Measurements from ENCODE around the gene AGXT.
A peak's percentile ranks its signal among the peaks of the same experiment; 100 is the strongest.
"Not testable (repeated sequence)": the region's sequence is repeated elsewhere in the genome, so short reads cannot be mapped to it uniquely, and the experiment has no call there.

Gene AGXT

DNA sequence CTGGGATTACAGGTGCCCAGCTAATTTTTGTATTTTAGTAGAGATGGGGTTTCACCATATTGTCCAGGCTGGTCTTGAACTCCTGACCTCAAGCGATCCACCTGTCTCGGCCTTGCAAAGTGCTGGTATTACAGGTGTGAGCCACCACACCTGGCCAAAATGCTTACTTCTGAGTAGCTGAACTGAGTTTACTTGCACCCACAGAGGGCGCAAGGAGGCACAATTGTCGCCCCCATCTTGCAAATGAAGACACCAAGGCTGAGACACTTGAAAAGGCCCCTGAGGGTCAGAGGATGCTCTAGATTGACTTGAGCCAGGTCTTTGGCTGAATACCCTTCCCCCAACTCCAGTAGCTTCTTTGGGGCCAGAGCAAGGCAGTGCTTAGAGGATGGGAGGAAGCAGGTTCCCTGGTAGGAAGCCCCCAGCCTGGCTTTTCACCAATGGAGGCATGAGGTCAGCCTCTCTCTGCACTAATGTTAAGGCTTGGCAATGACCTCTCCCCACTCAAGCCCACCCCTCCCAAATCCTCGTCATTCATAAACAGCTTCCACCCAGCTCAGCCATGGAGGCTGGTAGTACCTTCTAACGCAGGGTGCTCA lies 34.1 kb upstream of the AGXT start:
- H3K4me3 ChIP-seq (ENCODE audit: low read depth, low read length) = no peak overlapping the region
- TF ChIP-seq, protein P1, sequence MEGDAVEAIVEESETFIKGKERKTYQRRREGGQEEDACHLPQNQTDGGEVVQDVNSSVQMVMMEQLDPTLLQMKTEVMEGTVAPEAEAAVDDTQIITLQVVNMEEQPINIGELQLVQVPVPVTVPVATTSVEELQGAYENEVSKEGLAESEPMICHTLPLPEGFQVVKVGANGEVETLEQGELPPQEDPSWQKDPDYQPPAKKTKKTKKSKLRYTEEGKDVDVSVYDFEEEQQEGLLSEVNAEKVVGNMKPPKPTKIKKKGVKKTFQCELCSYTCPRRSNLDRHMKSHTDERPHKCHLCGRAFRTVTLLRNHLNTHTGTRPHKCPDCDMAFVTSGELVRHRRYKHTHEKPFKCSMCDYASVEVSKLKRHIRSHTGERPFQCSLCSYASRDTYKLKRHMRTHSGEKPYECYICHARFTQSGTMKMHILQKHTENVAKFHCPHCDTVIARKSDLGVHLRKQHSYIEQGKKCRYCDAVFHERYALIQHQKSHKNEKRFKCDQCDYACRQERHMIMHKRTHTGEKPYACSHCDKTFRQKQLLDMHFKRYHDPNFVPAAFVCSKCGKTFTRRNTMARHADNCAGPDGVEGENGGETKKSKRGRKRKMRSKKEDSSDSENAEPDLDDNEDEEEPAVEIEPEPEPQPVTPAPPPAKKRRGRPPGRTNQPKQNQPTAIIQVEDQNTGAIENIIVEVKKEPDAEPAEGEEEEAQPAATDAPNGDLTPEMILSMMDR (IDR thresholded peaks at IDR 0.05; ENCODE audit: low read depth, low read length) = no peak

DNA sequence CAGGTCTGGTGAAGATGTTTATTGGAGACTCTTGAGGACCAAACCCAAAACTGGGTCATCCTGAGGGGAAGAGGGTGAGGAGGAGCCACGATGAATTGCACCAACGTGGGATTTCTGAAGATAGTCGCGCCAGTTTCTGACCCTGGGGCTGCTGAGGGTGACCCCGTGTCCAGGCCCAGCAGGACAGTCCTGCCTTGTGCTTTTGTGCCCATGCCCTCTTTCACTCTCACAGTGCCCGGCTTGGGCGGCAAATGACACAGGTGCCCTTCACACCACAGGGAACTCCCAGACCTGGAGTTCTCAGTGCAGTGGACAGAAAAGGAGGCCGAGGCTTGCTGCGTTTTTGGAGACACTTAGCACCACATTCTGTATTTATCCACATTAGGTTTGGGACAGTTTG lies 33.1 kb upstream of the AGXT start:
- TF ChIP-seq, protein P1 (IDR thresholded peaks at IDR 0.05; ENCODE audit: low read depth, low read length) = no peak
- no peak overlapping the region for H3K4me3 ChIP-seq (ENCODE audit: low read depth, low read length)

DNA sequence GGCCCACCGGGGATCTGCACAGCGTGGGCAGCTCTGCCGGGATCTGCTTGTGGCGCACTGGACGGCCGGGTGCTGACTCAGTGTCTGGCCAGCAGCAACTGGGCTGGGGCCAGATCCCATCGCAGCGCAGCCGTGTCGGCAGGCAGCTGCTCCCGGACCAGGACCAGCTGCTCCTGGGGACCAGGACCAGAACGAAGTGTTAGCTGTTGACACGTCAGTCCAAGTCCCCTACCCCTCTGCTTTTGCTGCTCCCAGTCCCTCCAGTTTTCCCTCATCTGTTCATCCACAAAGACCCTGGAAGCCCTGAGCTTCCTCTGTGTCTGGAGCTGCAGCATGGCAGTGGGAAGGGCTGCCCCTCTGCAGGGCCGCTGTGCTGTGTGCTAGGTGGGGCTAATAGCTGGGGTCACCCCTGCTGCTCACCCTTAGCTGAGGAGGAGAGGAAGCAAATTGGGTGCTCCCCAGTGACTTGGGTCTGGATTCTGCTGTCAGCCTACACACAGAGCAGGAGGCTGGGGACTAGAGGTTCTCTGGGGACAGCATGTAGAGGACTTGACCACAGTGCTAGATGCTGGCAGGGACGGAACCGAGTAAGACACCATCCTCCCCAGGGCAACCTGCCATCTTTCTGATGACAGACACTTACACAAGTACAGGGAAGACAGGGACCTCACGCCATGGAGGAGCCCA lies 31.7 kb upstream of the AGXT start:
- no peak overlapping the region for H3K4me3 ChIP-seq (ENCODE audit: low read depth, low read length)
- TF ChIP-seq, protein P1 (IDR thresholded peaks at IDR 0.05; ENCODE audit: low read depth, low read length) = no peak

DNA sequence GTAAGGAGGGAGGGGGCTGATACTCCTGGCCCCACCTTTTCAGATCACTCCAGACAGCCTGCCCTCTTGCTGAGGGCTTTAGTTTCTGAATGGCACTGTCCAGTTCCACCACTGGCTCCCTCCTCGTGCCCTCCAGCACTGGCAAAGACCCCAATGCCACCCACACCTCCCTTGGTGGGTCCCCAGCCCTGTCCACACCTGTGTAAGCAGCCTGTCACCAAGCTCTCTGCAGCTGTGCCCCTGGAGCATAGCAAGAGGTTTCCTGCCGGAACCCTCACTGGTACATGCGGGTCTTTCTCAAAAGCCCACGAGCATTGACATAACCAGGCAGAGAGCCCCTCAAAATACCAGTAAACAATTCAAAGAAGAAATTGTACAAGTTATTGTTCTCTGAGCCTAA lies 31.0 kb upstream of the AGXT start:
- no peak overlapping the region for H3K4me3 ChIP-seq (ENCODE audit: low read depth, low read length)
- TF ChIP-seq, protein P1 (IDR thresholded peaks at IDR 0.05; ENCODE audit: low read depth, low read length) = no peak

DNA sequence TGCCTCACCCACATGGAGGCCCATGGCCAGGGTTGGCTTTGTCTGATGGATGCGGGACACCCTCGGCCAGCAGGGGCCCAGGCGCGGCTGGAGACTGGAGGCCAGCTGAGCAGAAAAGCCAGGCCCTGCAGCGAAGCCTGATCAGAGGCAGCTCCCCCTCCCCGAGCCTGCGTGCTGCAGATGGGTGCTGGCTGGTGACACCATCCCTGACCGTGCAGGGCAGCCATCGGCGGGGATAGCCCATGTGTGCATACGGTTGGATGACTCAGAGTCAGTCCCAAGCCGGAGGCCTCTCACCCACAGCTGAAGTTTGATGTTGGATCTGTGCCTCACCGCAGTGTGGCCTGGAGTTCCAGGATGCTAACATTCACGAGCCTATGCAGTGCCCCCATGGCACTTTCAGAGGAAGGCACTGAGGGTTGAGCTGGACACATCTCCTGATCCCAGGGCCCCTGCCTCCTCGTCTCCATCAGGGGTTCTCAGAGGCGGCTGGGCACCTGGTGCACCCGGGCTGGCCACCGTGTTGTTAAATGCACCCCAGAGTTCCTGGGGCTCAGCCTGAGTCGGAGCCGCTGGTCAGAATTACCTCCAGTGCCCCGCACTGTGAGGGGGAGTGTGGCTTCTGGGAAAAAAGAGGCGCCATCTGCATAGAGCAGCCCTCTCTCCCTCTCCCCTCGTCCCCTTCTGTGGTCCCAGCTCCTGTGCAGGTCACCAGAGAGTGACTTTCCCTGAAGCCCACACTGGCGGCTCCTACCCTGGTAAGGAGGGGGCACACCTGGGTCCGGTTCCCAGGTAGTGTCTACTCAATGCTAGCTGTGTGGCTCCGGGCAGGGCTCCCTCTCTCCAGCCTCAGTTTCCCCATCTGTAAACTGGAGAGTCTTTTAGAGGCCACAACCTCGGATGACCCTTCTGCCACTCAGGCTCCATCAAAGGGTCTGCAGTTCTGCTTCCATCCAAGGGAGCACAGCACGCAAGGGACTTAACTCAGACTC lies 29.2 kb upstream of the AGXT start:
- TF ChIP-seq, protein P1 (IDR thresholded peaks at IDR 0.05; ENCODE audit: low read depth, low read length) = no peak
- no peak overlapping the region for H3K4me3 ChIP-seq (ENCODE audit: low read depth, low read length)

DNA sequence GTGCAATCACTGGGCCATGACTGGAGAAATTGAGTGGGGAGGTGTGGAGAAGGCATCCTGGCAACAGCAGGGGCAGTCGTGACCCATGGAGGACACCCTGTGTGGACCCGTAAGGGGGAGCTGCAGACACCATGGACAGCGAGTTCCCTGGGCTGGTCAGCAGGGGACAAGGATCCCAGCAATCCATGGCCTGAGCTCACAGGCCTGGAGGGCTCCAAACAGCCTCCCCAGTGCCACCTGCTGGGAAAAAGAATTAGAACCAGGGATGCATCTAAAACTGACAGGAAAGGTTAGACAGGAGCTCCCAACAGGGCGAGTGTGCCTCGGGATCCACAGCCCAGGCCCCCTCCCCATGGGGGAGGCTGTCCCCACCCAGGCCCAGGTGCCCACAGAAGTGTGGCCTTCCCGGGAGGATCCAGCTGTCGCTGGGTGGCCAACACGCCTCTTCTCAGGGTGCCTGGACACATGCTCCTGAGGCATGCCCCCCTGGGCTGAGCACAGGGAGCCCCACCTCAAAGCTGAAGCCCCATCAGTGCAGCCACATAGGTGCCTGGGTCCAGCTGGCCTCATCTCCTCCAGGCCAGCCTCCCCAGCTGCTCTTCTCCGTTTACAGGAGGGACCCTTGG lies 28.1 kb upstream of the AGXT start:
- TF ChIP-seq, protein P1 (IDR thresholded peaks at IDR 0.05; ENCODE audit: low read depth, low read length) = peak; percentile 61
- no peak overlapping the region for H3K4me3 ChIP-seq (ENCODE audit: low read depth, low read length)

DNA sequence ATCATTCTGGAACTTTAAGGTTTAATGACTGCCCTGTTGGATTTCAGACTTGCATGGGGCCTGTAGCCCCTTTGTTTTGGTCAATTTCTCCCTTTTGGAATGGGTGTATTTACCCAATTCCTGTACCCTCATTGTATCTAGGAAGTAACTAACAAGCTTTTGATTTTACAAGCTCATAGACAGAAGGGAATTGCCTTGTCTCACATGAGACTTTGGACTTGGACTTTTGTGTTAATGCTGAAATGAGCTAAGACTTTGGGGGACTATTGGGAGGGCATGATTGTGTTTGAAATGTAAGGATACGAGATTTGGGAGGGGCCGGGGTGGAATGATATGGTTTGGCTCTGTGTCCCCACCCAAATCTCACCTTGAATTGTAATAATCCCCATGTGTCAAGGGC lies 22.3 kb upstream of the AGXT start:
- H3K4me3 ChIP-seq (ENCODE audit: low read depth, low read length) = not testable (repeated sequence)
